GM21447 (cell line): ENCODE data around the gene PPP1R2C.

Experiments
- ATAC-seq: cut with Tn5 transposase; IDR thresholded peaks from one replicate; pipeline ENCODE4 v1.9.1; 2021; ENCODE audit not compliant: unreplicated experiment

The PPP1R2C gene

GRCh38 chrX:42751573-42751972, 26.4 kb downstream of the PPP1R2C start:
- no peak for ATAC-seq

DNA sequence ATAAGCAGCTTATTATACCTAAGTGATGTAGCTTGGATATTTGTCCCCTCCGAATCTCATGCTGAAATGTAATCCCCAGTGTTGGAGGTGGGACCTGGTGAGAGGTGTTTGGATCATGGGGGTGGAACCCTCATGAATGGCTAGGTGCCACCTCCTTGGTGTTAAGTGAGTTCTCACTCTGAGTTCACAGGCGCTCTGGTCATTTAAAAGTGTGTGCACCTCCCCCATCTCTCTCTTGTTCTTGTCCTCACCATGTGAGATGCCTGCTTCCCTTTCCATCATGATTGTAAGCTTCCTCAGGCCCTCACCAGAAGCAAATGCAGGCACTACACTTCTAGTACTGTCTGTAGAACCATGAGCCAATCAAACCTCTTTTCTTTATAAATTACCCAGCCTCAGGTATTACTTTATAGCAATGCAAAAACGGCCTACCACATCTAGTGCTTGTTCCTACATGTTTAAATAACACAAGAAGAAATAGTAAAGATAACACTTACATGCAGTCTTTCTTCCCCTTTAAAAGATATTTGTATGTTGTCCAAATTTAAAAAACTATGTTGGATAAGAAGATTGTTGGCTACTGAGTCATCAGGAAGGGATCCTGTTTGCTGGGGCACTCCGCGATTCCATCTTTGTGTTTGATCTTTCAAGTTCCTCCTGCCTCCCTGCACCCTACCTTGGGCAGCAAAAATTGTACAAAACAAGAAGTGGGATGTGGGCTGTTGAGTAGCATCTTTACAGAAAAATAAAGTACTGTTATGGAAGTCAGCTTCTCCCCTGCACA, 29.7 kb downstream of the PPP1R2C start:
- no peak for ATAC-seq

- no peak for ATAC-seq
Measured at GRCh38 chrX:42746606-42747005, 31.4 kb downstream of the PPP1R2C start.

DNA sequence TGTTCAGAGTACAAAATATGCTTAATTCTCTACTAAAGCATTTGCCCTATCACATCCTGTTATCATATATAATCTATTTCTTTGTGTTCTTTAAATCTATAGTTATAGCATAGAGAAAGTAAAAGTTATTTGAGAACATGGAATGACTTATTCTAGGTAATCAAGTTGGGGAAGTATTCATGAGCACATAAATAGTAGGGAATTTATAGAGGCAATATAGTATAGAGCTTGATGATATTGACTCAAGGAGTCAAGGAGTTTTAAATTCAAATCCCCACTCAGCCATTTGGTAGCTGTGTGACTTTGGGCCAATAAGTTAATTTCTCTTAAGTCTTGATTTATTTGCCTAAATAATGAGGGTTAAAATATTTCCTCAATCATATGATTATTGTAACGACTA, 37.5 kb downstream of the PPP1R2C start:
- no peak for ATAC-seq

DNA sequence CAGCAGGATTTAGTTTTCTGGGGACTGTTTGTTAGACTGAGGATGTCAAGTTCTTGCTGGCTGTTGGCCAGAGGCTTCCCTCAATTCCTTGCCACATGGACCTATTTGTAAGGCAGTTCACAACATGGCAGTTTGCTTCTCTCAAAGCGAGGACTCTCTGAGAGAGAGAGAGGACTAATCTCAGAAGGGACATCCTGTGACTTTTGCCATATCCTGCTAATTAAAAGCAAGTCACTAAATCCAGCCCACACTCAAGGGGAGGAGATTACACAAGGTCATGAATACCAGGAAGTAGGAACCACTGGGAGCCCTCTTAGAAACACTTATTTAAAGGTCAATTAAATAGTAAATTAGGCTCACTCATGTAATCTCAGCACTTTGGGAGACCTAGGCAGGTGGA, 38.2 kb downstream of the PPP1R2C start:
- ATAC-seq, result no peak

GRCh38 chrX:42739258-42739657, 38.7 kb downstream of the PPP1R2C start:
- ATAC-seq, result no peak

DNA sequence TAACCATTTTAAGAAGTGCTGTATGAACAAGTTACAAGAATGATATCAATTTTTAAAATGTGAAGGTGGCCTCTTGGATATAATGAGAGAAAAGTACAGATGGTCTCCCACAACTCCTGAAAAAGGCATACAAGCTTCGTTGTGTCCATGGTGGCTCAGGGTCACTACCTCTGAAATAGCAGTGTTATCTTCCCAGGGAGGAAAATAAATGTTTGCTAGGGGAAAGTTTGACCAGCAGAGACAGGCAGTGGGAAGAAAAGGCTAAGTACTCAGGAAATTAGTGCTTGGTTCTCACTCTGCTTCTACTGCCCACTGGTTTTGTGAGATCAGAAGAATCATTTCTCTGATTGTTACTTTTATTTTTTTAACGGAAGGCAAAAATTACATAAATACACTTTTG, 39.4 kb downstream of the PPP1R2C start:
- no peak for ATAC-seq

DNA sequence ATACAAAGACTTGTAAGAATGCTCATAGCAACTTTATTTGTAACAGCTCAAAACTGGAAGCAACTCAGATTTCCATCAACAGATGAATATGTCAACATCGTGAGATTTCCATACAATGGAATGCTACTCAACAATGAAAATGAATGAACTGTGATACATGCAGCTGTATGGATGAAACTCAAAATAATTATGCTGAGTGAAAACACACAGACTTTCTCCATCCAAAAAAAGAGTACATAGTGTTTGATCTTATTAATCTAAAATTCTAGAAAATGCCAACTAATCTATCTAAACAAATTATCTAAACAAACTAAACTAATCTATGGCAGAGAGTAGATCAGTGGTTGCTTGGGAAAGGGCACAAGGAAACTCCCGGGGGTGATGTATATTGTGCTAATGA, 42.7 kb downstream of the PPP1R2C start:
- ATAC-seq, result no peak

- no peak for ATAC-seq
Measured at GRCh38 chrX:42732506-42732905, 45.5 kb downstream of the PPP1R2C start.
